ENCODE results near the gene EXT2.

DNA sequence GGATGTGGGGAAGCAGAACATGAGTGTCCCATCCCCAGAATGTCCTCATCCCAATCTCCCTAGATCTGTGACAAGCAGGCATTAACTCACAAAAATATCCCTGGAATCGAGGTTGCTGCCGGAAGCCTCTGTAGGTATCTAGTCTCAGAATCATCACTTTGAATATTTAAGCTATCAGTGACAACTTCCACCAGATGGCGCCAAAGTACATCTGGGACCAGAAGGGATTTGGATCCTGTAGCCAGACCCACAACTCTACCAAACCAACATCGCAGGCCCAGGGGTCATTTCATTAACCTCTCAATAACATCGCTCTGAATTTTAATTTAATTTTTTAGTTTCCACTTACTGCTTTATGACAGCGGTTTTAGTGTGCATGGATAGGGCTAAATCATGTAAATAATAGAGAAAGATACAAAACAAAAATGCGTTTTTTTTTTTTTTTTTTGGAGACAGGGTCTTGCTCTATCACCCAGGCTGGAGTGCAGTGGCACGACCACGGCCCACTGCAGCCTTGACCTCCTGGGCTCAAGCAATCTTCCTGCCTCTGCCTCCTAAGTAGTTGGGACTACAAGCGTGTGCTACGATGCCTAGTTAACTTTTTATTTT lies 1.1 kb upstream of the EXT2 start:
- TF ChIP-seq, protein P1, sequence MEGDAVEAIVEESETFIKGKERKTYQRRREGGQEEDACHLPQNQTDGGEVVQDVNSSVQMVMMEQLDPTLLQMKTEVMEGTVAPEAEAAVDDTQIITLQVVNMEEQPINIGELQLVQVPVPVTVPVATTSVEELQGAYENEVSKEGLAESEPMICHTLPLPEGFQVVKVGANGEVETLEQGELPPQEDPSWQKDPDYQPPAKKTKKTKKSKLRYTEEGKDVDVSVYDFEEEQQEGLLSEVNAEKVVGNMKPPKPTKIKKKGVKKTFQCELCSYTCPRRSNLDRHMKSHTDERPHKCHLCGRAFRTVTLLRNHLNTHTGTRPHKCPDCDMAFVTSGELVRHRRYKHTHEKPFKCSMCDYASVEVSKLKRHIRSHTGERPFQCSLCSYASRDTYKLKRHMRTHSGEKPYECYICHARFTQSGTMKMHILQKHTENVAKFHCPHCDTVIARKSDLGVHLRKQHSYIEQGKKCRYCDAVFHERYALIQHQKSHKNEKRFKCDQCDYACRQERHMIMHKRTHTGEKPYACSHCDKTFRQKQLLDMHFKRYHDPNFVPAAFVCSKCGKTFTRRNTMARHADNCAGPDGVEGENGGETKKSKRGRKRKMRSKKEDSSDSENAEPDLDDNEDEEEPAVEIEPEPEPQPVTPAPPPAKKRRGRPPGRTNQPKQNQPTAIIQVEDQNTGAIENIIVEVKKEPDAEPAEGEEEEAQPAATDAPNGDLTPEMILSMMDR (IDR thresholded peaks at IDR 0.05; ENCODE audit: low read depth, low read length) = peak; percentile 61
- no peak for TF ChIP-seq POLR2A (IDR thresholded peaks at IDR 0.05; ENCODE audit: extremely low read depth, insufficient read length)

Measured in NB4 (cell line).